HG02798 (cell line): Measurements from ENCODE around the gene TSPAN15.

Experiments used
- ATAC-seq: cut with Tn5 transposase; IDR thresholded peaks from one replicate; pipeline ENCODE4 v1.9.1; 2021; ENCODE audit warnings: mild to moderate bottlenecking; ENCODE audit not compliant: unreplicated experiment, poor library complexity

The TSPAN15 gene

GRCh38 chr10:69416695-69417094 is 34.6 kb upstream of the TSPAN15 start, which contains the start of gene TACR2:
TACR2 (minus strand) TSS chr10:69416918; CDS start chr10:69416323, 595 bp downstream.
- no peak for ATAC-seq

GRCh38 chr10:69417542-69417941 is 33.7 kb upstream of the TSPAN15 start:
- no peak for ATAC-seq

- ATAC-seq = no peak
Measured at GRCh38 chr10:69418052-69418752, 33.1 kb upstream of the TSPAN15 start.

GRCh38 chr10:69419096-69419743 is 32.0 kb upstream of the TSPAN15 start:
- ATAC-seq = no peak

GRCh38 chr10:69419744-69420126 is 31.5 kb upstream of the TSPAN15 start:
- no peak for ATAC-seq

- no peak for ATAC-seq
Measured at GRCh38 chr10:69421611-69422308, 29.5 kb upstream of the TSPAN15 start.

GRCh38 chr10:69422676-69423075 is 28.6 kb upstream of the TSPAN15 start:
- no peak for ATAC-seq

- ATAC-seq = no peak
Measured at GRCh38 chr10:69425041-69425440, 26.2 kb upstream of the TSPAN15 start.

GRCh38 chr10:69425511-69426298 is 25.6 kb upstream of the TSPAN15 start:
- ATAC-seq = no peak

GRCh38 chr10:69426376-69426727 is 24.9 kb upstream of the TSPAN15 start:
- ATAC-seq = no peak

- ATAC-seq = no peak
Measured at GRCh38 chr10:69428165-69428564, 23.1 kb upstream of the TSPAN15 start.

- no peak for ATAC-seq
Measured at GRCh38 chr10:69434169-69434568, 17.1 kb upstream of the TSPAN15 start.

GRCh38 chr10:69434926-69435325 is 16.3 kb upstream of the TSPAN15 start:
- no peak for ATAC-seq

- ATAC-seq = no peak
Measured at GRCh38 chr10:69435966-69436520, 15.2 kb upstream of the TSPAN15 start.

GRCh38 chr10:69437321-69438259 is 13.7 kb upstream of the TSPAN15 start:
- no peak for ATAC-seq

- ATAC-seq = no peak
Measured at GRCh38 chr10:69438536-69439349, 12.5 kb upstream of the TSPAN15 start.

GRCh38 chr10:69439350-69439739 is 11.9 kb upstream of the TSPAN15 start:
- no peak for ATAC-seq

- no peak for ATAC-seq
Measured at GRCh38 chr10:69439813-69440506, 11.3 kb upstream of the TSPAN15 start.
